HCT116 (cell line): ENCODE data around the gene OR2M5. TPM values are rescaled to one million over a fixed set of nuclear protein-coding genes. Genes with fewer than 3 reads are reported as not detected.

ENCODE experiments used
- ATAC-seq: fragments of 200-7000 bp; cut with Tn5 transposase; 2 replicates; pipeline ENCODE4 v1.9.1; 2020; ENCODE audit warnings: mild to moderate bottlenecking, moderate library complexity
- BruUV-seq: library from RNA; stranded (reverse); fragments of 400-500 nt; replicated peaks from 2 replicates; lab custom pipeline; 2021; lab: Mats Ljungman, UMichigan
- CTCF ChIA-PET: fragments of 300-600 bp; sonication (Branson Sonifier 250); formaldehyde crosslinking; loops from one replicate; lab custom pipeline; 2021; ENCODE audit warnings: antibody characterized with exemption; lab: Charles Lee
- POLR2A ChIA-PET: fragments of 300-600, 350-600 bp; sonication (Branson Sonifier 250); formaldehyde crosslinking; loops from one replicate; lab custom pipeline; 2021; ENCODE audit warnings: antibody characterized with exemption; lab: Charles Lee
- RAD21 ChIA-PET, 2 experiments: fragments of 300-600 bp; sonication (Branson Sonifier 250); formaldehyde crosslinking; loops; one replicate each; lab custom pipeline; 2023; ENCODE audit warnings: low total read pairs in 2 of 2; ENCODE audit not compliant: uncharacterized antibody in 2 of 2, unreplicated experiment in 2 of 2, low non-redundant PET in 1 of 2; lab: Charles Lee
- DNase-seq: peaks from one replicate; pipeline ENCODE4 v3.0.0-alpha.2; 2010; ENCODE audit warnings: low read depth, low spot score
- H2AFZ ChIP-seq: fragments of 200-600 bp; shearing (Covaris generic), sonication (generic); 2 replicates; pipeline ENCODE4 v1.6.1; 2017; ENCODE audit warnings: low read depth, mixed run types, mixed read lengths, antibody characterized with exemption, low read length; ENCODE audit not compliant: poor library complexity, severe bottlenecking
- H3K27ac ChIP-seq: 2 replicates; pipeline ENCODE4 v1.5.1; 2012; ENCODE audit warnings: low read depth, low read length
- H3K27me3 ChIP-seq: fragments of 200-600 bp; sonication (generic); 2 replicates; pipeline ENCODE4 v1.6.1; 2016; ENCODE audit warnings: mixed run types, low read length, mixed read lengths; ENCODE audit not compliant: insufficient read depth
- H3K36me3 ChIP-seq, 2 experiments: fragments of 200-500 bp in 1 of 2; fragments of 200-600 bp in 1 of 2; sonication (Bioruptor generic) in 1 of 2; sonication (generic) in 1 of 2; 2 replicates each; pipeline versions ENCODE4 v1.5.1 to v1.6.1; 2014 to 2016; ENCODE audit warnings: low read length in 2 of 2, inconsistent platforms in 1 of 2, mixed read lengths in 1 of 2, mixed run types in 1 of 2; ENCODE audit not compliant: insufficient read depth in 2 of 2, control insufficient read depth in 1 of 2
- H3K4me1 ChIP-seq, 2 experiments: fragments of 200-600 bp in 1 of 2; sonication (generic) in 1 of 2; 2 replicates each; pipeline versions ENCODE4 v1.5.1 to v1.6.1; 2012 to 2017; ENCODE audit warnings: low read length in 2 of 2, inconsistent platforms in 1 of 2, mild to moderate bottlenecking in 1 of 2, mixed read lengths in 1 of 2, mixed run types in 1 of 2, moderate library complexity in 1 of 2; ENCODE audit not compliant: insufficient read depth in 2 of 2, control insufficient read depth in 1 of 2
- H3K4me2 ChIP-seq: fragments of 200-600 bp; sonication (generic); 2 replicates; pipeline ENCODE4 v1.6.1; 2017; ENCODE audit warnings: mixed run types, low read length, mixed read lengths
- H3K4me3 ChIP-seq, 2 experiments: fragments of 200-600 bp in 1 of 2; sonication (generic) in 1 of 2; replicated peaks in 1 of 2; 2 replicates each; pipeline ENCODE4 v1.5.1; 2011 to 2016; ENCODE audit warnings: low read length in 2 of 2, control low read depth in 1 of 2, low read depth in 1 of 2, mild to moderate bottlenecking in 1 of 2, mixed read lengths in 1 of 2, mixed run types in 1 of 2
- H3K79me2 ChIP-seq: fragments of 200-600 bp; sonication (generic); 2 replicates; pipeline ENCODE4 v1.6.1; 2017; ENCODE audit warnings: mild to moderate bottlenecking, mixed run types, low read length, moderate library complexity, mixed read lengths; ENCODE audit not compliant: insufficient read depth
- H3K9ac ChIP-seq: fragments of 200-600 bp; sonication (generic); 2 replicates; pipeline ENCODE4 v1.6.1; 2016; ENCODE audit warnings: low read length, mixed read lengths
- H3K9me2 ChIP-seq: fragments of 200-600 bp; sonication (generic), shearing (Covaris generic); 2 replicates; pipeline ENCODE4 v1.6.1; 2017; ENCODE audit warnings: mixed run types, mild to moderate bottlenecking, moderate library complexity; ENCODE audit not compliant: insufficient read depth
- H3K9me3 ChIP-seq, 2 experiments: fragments of 200-500 bp in 1 of 2; fragments of 200-600 bp in 1 of 2; sonication (Bioruptor generic) in 1 of 2; sonication (generic) in 1 of 2; 2 replicates each; pipeline ENCODE4 v1.6.1; 2014 to 2017; ENCODE audit warnings: low read length in 2 of 2, mixed read lengths in 2 of 2, inconsistent platforms in 1 of 2, low read depth in 1 of 2, mild to moderate bottlenecking in 1 of 2, mixed run types in 1 of 2, moderate library complexity in 1 of 2; ENCODE audit not compliant: control insufficient read depth in 1 of 2, insufficient read depth in 1 of 2
- H4K20me1 ChIP-seq: fragments of 200-600 bp; sonication (generic), shearing (Covaris generic); 2 replicates; pipeline ENCODE4 v1.6.1; 2017; ENCODE audit warnings: mixed run types, mild to moderate bottlenecking, moderate library complexity; ENCODE audit not compliant: insufficient read depth
- CBX3 ChIP-seq: IDR thresholded peaks from 2 replicates; pipeline ENCODE4 v1.6.1; 2012; ENCODE audit warnings: low read depth
- CEBPB ChIP-seq: IDR thresholded peaks from 2 replicates; pipeline ENCODE4 v1.6.1; 2012; ENCODE audit warnings: low read depth
- EGR1 ChIP-seq: IDR thresholded peaks from 2 replicates; pipeline ENCODE4 v1.6.1; 2012; ENCODE audit warnings: low read depth
- ELF1 ChIP-seq: IDR thresholded peaks from 2 replicates; pipeline ENCODE4 v1.6.1; 2012; ENCODE audit warnings: low read depth, borderline replicate concordance
- EZH2 ChIP-seq: fragments of 200-600 bp; sonication (generic); IDR thresholded peaks from 2 replicates; pipeline ENCODE4 v1.6.1; 2017; ENCODE audit warnings: antibody characterized with exemption, mixed run types
- EZH2phosphoT487 ChIP-seq: fragments of 200-600 bp; IDR thresholded peaks from 2 replicates; pipeline ENCODE4 v1.6.1; 2018; ENCODE audit warnings: antibody characterized with exemption, borderline replicate concordance
- FOSL1 ChIP-seq: IDR thresholded peaks from 2 replicates; pipeline ENCODE4 v1.6.1; 2012; ENCODE audit warnings: low read depth
- JUND ChIP-seq: IDR thresholded peaks from 2 replicates; pipeline ENCODE4 v1.6.1; 2012
- POLR2AphosphoS5 ChIP-seq: IDR thresholded peaks from 2 replicates; pipeline ENCODE4 v1.6.1; 2011; ENCODE audit warnings: mild to moderate bottlenecking, low read depth, low read length, moderate library complexity
- RAD21 ChIP-seq: IDR thresholded peaks from 2 replicates; pipeline ENCODE4 v1.6.1; 2012; ENCODE audit warnings: low read depth, mild to moderate bottlenecking
- SP1 ChIP-seq: IDR thresholded peaks from 2 replicates; pipeline ENCODE4 v1.6.1; 2012; ENCODE audit warnings: low read depth
- SRF ChIP-seq: IDR thresholded peaks from 2 replicates; pipeline ENCODE4 v1.6.1; 2012; ENCODE audit warnings: low read depth
- TCF7L2 ChIP-seq: IDR thresholded peaks from 2 replicates; pipeline ENCODE4 v1.7.0; 2011; ENCODE audit warnings: borderline replicate concordance, inconsistent platforms; ENCODE audit not compliant: insufficient read depth, insufficient read length; ENCODE audit errors: extremely low read depth
- YY1 ChIP-seq: IDR thresholded peaks from 2 replicates; pipeline ENCODE4 v1.6.1; 2011; ENCODE audit warnings: low read length, low read depth, moderate library complexity, mild to moderate bottlenecking; ENCODE audit not compliant: insufficient replicate concordance; ENCODE audit errors: extremely low read depth
- ZFX ChIP-seq: fragments of 450-650 bp; IDR thresholded peaks from 2 replicates; pipeline ENCODE4 v1.6.1; 2017
- intact Hi-C: fragments of 100-400 bp; cut with micrococcal nuclease; formaldehyde crosslinking; loops from 2 replicates; pipeline ENCODE4 v1.10.0; 2022
- total RNA-seq: library from RNA; stranded (reverse); gene quantifications from one replicate; pipeline ENCODE4 v1.2.1, GENCODE V29; 2021; ENCODE audit not compliant: unreplicated experiment
- TF ChIP-seq, protein P1 (sequence below): IDR thresholded peaks from 2 replicates; pipeline ENCODE4 v1.6.1; 2012; ENCODE audit warnings: low read depth
- TF ChIP-seq, protein P2 (sequence below): IDR thresholded peaks from 2 replicates; pipeline ENCODE4 v1.6.1; 2012

Gene OR2M5
- total RNA-seq, 1 experiment from 2014 or later, result not detected

GRCh38 chr1:248158758-248159157, 13.8 kb downstream of the OR2M5 start (continued):
- TF ChIP-seq TCF7L2 (no peak), RAD21 (no peak), SRF (no peak), EZH2phosphoT487 (no peak)

GRCh38 chr1:248164031-248164430, 19.1 kb downstream of the OR2M5 start:
- Histone ChIP-seq H3K9me2 (no peaks in the 10 kb centered on the region), H3K27ac (no peak overlapping the region), H3K4me2 (no peak overlapping the region), H3K36me3 (no peaks in the 10 kb centered on the region), H4K20me1 (no peaks in the 10 kb centered on the region), H3K27me3 (no peaks in the 10 kb centered on the region), H3K9ac (no peak overlapping the region), H3K9me3 (no peaks in the 10 kb centered on the region; a peak in 2 of 4 replicates), H3K79me2 (no peaks in the 10 kb centered on the region), H3K4me3 (no peak overlapping the region), H3K4me1 (no peaks in the 10 kb centered on the region), H2AFZ (no peak overlapping the region)
- ChIA-PET RAD21 (no interaction called here), CTCF (no interaction called here), POLR2A (no interaction called here)
- DNase-seq (no peak), ATAC-seq (no peak)
- TF ChIP-seq CEBPB (no peak), EGR1 (no peak), CBX3 (no peak), SP1 (no peak), ZFX (no peak), EZH2 (no peak), TCF7L2 (no peak), YY1 (no peak), RAD21 (no peak), JUND (no peak), POLR2AphosphoS5 (no peak), FOSL1 (no peak), ELF1 (no peak)
- TF ChIP-seq, protein P1, sequence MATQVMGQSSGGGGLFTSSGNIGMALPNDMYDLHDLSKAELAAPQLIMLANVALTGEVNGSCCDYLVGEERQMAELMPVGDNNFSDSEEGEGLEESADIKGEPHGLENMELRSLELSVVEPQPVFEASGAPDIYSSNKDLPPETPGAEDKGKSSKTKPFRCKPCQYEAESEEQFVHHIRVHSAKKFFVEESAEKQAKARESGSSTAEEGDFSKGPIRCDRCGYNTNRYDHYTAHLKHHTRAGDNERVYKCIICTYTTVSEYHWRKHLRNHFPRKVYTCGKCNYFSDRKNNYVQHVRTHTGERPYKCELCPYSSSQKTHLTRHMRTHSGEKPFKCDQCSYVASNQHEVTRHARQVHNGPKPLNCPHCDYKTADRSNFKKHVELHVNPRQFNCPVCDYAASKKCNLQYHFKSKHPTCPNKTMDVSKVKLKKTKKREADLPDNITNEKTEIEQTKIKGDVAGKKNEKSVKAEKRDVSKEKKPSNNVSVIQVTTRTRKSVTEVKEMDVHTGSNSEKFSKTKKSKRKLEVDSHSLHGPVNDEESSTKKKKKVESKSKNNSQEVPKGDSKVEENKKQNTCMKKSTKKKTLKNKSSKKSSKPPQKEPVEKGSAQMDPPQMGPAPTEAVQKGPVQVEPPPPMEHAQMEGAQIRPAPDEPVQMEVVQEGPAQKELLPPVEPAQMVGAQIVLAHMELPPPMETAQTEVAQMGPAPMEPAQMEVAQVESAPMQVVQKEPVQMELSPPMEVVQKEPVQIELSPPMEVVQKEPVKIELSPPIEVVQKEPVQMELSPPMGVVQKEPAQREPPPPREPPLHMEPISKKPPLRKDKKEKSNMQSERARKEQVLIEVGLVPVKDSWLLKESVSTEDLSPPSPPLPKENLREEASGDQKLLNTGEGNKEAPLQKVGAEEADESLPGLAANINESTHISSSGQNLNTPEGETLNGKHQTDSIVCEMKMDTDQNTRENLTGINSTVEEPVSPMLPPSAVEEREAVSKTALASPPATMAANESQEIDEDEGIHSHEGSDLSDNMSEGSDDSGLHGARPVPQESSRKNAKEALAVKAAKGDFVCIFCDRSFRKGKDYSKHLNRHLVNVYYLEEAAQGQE, result no peak
- TF ChIP-seq, protein P2, sequence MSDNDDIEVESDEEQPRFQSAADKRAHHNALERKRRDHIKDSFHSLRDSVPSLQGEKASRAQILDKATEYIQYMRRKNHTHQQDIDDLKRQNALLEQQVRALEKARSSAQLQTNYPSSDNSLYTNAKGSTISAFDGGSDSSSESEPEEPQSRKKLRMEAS, result no peak
- intact Hi-C loops, result no loop called here
- no TSS peak for BruUV-seq
